SK-N-SH treated with all-trans-retinoic acid at 6 μM for 48 hours (cell line): ENCODE data around the gene ZNF778.

Experiments
- ATAC-seq: fragments of 200-7000 bp; cut with Tn5 transposase; 3 replicates; pipeline ENCODE4 v1.9.1; 2020; ENCODE audit warnings: mild to moderate bottlenecking, moderate library complexity
- BACH2 ChIP-seq: fragments of 250-450 bp; sonication (Bioruptor Pico); IDR thresholded peaks from 2 replicates; pipeline ENCODE4 v1.9.0; 2021; ENCODE audit warnings: mild to moderate bottlenecking, borderline replicate concordance
- SNAI2 ChIP-seq: fragments of 250-450 bp; sonication (Bioruptor Pico); IDR thresholded peaks from 2 replicates; pipeline ENCODE4 v1.5.0; 2020; ENCODE audit warnings: mild to moderate bottlenecking, moderate library complexity
- ZC3H10 ChIP-seq: fragments of 250-450 bp; sonication (Bioruptor Pico); IDR thresholded peaks from 2 replicates; pipeline ENCODE4 v1.5.1; 2021; ENCODE audit warnings: mild to moderate bottlenecking, moderate library complexity
- ZNF8 ChIP-seq: fragments of 450-650 bp; formaldehyde crosslinking; IDR thresholded peaks from 2 replicates; pipeline ENCODE4 v1.5.0; 2020; ENCODE audit warnings: mild to moderate bottlenecking, moderate library complexity

Gene ZNF778

DNA sequence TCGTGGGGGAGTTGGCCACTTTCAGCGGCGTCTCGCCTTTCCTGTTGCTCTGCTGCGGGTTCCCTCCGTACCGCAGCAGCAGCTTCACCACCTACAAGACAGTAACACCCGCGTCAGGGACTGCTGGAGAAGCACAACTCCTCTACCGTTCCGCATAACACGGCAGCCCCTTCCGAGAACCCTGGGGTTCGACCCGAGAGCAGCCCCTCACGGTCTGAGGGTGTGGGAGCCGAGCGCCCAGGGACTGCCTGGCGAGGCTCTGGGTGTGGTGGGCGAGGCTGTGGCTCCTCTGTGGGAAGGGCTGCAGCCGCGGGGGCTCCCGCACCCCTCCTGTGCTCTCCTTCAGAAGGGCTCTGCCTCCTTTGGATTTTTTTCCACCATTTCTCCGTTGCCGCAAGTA lies 68.6 kb downstream of the ZNF778 start:
- TF ChIP-seq SNAI2 (CRISPR knock-in tag) (no peak), ZC3H10 (CRISPR knock-in tag) (no peak), BACH2 (CRISPR knock-in tag) (no peak), ZNF8 (CRISPR knock-in tag) (no peak)
- ATAC-seq: no peak
